Stimulated activated CD4-positive, alpha-beta T cell treated with anti-CD3 and anti-CD28 coated beads, TNF-alpha, amount 100 ng/mL, for 4 hours (primary cell): ENCODE measurements around the gene SMAD9.

ENCODE experiments used
- DNase-seq, 3 experiments: peaks; one replicate each; pipeline ENCODE4 v3.0.0-alpha.2; 2020; ENCODE audit warnings: low read depth in 3 of 3

SMAD9 gene

GRCh38 chr13:36817996-36818803 lies 101.8 kb downstream of the SMAD9 start:
- no peak for DNase-seq

- no peak for DNase-seq
Measured at GRCh38 chr13:36815062-36815461, 105.0 kb downstream of the SMAD9 start.

DNA sequence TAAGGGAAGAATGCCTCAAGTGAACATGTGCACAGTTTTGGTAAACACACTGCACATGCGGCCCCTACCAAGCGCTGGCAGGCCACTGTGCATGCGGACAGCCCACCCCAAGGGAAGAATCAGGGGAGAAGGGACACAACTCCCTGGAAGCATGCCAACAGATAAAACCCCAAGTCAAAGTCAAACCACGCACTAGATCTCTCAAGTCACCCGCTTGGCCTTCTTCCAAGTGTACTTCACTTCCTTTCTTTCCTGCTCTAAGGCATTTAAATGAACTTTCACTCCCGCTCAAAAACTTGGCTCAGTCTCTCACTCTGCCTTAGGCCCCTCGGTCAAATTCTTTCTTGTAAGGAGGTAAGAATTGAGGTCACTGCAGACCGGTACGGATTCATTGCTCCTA lies 105.6 kb downstream of the SMAD9 start:
- no peak for DNase-seq

GRCh38 chr13:36813225-36813624 lies 106.8 kb downstream of the SMAD9 start:
- DNase-seq: no peak

DNA sequence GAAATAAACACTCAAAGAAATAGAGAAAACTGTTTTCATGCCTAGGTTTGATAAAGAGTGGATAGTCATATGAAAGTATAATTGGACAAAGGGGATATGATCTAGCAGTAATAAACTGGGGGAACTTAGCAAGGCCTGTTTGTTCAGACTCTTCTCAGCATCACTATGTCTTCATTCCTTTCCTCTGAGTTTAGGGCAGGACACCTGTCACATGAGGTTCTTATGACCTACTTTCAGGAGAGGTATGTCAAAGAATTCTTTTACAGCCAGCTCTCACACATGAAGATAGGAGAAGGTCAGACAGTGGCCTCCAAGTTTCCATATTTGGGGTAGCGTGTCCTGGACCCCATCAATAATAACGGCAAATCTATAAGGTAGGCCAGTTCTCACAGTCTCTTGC lies 112.4 kb downstream of the SMAD9 start:
- no peak for DNase-seq

- no peak for DNase-seq
Measured at GRCh38 chr13:36806102-36806501, 113.9 kb downstream of the SMAD9 start.

DNA sequence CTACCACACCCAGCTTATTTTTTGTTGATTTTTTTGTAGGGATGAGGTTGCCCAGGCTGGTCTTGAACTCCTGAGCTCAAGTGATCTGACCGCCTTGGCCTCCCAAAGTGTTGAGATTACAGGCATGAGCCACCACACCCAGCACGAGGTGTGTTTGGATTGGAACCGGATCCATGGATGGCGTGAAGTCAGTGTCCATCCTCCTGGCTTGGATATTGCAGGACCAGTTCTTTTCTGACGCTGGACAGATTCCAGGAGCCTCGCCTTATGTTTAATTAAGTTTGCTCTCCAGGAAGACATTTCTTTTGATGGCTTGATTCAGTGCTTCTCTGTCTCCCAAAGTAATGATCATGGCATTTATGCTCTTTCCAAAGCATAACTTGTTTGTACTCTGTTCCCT lies 115.5 kb downstream of the SMAD9 start:
- DNase-seq: no peak

DNA sequence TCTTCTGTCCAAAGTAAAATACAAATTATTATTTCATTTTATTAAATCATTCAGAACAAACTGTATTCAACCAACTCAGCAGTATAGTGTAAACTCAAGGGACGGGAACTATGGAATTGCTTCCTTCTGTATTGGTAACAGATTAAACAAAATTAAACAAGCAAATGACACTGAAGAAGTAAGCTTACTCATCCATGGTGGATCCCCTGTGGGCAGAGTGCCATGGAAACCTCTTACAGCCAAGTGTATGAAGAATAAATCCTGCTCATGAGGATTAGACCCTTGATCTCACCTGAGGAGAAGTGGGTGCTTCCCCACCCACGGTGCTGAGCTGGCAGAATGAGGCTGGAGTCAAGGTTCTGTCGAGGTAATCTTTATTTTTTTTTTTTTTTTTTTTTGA lies 119.0 kb downstream of the SMAD9 start:
- no peak for DNase-seq

GRCh38 chr13:36796052-36796451 lies 124.0 kb downstream of the SMAD9 start:
- no peak for DNase-seq

DNA sequence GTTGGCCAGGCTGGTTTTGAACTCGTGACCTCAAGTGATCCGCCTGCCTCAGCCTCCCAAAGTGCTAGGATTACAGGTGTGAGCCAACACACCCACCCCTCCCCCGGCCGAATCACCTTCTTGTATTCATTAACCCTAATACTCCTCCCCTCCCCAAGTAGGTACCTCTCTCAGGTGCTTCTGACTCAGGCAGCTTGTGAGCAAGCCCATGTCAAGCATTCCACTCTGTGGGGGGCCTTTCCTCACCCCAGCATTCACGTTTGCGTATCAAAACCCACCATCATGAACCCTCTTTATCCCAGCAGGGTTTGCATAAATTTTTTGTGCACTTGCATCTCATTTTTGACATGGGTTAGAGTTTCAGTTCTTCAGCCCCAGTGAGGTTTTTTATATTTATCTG lies 124.6 kb downstream of the SMAD9 start:
- no peak for DNase-seq
